Smooth muscle cell (in vitro differentiated cells): ENCODE measurements around the gene VWA1. TPM values are rescaled to one million over a fixed set of nuclear protein-coding genes. Genes with fewer than 3 reads are reported as not detected.
"Not testable (repeated sequence)": the region's sequence is repeated elsewhere in the genome, so short reads cannot be mapped to it uniquely, and the experiment has no call there.

Experiments
- DNase-seq: peaks from one replicate; lab custom pipeline; 2025; ENCODE audit not compliant: unreplicated experiment; lab: John Stamatoyannopoulos, UW
- H2AFZ ChIP-seq: fragments of 200-600 bp; sonication (generic); 2 replicates; pipeline ENCODE4 v1.6.0; 2016; ENCODE audit warnings: antibody characterized with exemption, low read depth, mild to moderate bottlenecking
- H3F3A ChIP-seq: fragments of 200-600 bp; sonication (generic); 2 replicates; pipeline ENCODE4 v1.6.0; 2017; ENCODE audit warnings: antibody characterized with exemption, low read depth
- H3K27ac ChIP-seq: fragments of 200-600 bp; sonication (generic); 2 replicates; pipeline ENCODE4 v1.5.1; 2016; ENCODE audit warnings: low read depth, mild to moderate bottlenecking
- H3K27me3 ChIP-seq: fragments of 200-600 bp; sonication (generic); 2 replicates; pipeline ENCODE4 v1.6.1; 2016; ENCODE audit warnings: low read depth, mild to moderate bottlenecking
- H3K36me3 ChIP-seq: fragments of 200-600 bp; sonication (generic); 2 replicates; pipeline ENCODE4 v1.5.1; 2016; ENCODE audit warnings: low read depth
- H3K4me1 ChIP-seq: fragments of 200-600 bp; sonication (generic); 2 replicates; pipeline ENCODE4 v1.5.1; 2016; ENCODE audit warnings: low read depth
- H3K4me2 ChIP-seq: fragments of 200-600 bp; sonication (generic); 2 replicates; pipeline ENCODE4 v1.6.0; 2016; ENCODE audit warnings: mild to moderate bottlenecking
- H3K4me3 ChIP-seq: fragments of 200-600 bp; sonication (generic); 2 replicates; pipeline ENCODE4 v1.5.1; 2016; ENCODE audit warnings: mild to moderate bottlenecking
- H3K79me2 ChIP-seq: fragments of 200-600 bp; sonication (generic); 2 replicates; pipeline ENCODE4 v1.6.0; 2016; ENCODE audit warnings: low read depth, mild to moderate bottlenecking
- H3K9ac ChIP-seq: fragments of 200-600 bp; sonication (generic); 2 replicates; pipeline ENCODE4 v1.6.0; 2016; ENCODE audit warnings: low read depth
- H3K9me3 ChIP-seq: fragments of 200-600 bp; sonication (generic); replicated peaks from 2 replicates; pipeline ENCODE4 v1.5.1; 2016; ENCODE audit warnings: low read depth
- H4K20me1 ChIP-seq: fragments of 200-600 bp; sonication (generic); 2 replicates; pipeline ENCODE4 v1.6.0; 2016; ENCODE audit warnings: low read depth
- CTCF ChIP-seq: fragments of 200-600 bp; sonication (generic); IDR thresholded peaks from 2 replicates; pipeline ENCODE4 v1.5.1; 2017; ENCODE audit warnings: borderline replicate concordance, mild to moderate bottlenecking, antibody characterized with exemption; ENCODE audit not compliant: insufficient read depth, poor library complexity, severe bottlenecking
- WGBS: methylation state at CpG from one replicate; pipeline ENCODE4 v1.1.7; 2016; ENCODE audit warnings: low lambda C conversion rate; 5-methylcytosine and 5-hydroxymethylcytosine counted together
- polyA plus RNA-seq: library from polyadenylated mRNA; unstranded; fragments of >200 nt; fragmentation: Nextera tagmentation; extraction: Ambion mirVana; gene quantifications from 2 replicates; pipeline ENCODE4 v1.2.1, GENCODE V29; 2016
- total RNA-seq: library from RNA; depleted of rRNA; stranded (reverse); fragments of >200 nt; gene quantifications from 2 replicates; pipeline ENCODE4 v1.2.3, GENCODE V29; 2014

VWA1 gene
- total and polyA plus RNA-seq, 2 experiments from 2014 or later = 29.5 to 79.2 TPM

- WGBS = 95% methylated on average over 7 of the region's 7 CpGs
- no peak overlapping the region for H2AFZ ChIP-seq
- no peaks in the 10 kb centered on the region for H3F3A ChIP-seq
- no peak overlapping the region for H3K4me2 ChIP-seq
- H3K9me3 ChIP-seq = no peaks in the 10 kb centered on the region
- H3K27ac ChIP-seq = no peak overlapping the region
- TF ChIP-seq CTCF = no peak
- no peaks in the 10 kb centered on the region for H3K79me2 ChIP-seq
- no peak overlapping the region for H3K4me3 ChIP-seq
- H3K4me1 ChIP-seq = no peaks in the 10 kb centered on the region
- H4K20me1 ChIP-seq = no peaks in the 10 kb centered on the region
- no peaks in the 10 kb centered on the region for H3K36me3 ChIP-seq
- no peak for DNase-seq
- H3K9ac ChIP-seq = no peak overlapping the region
- no peaks in the 10 kb centered on the region for H3K27me3 ChIP-seq
Measured at GRCh38 chr1:1463312-1463711, 27.8 kb downstream of the VWA1 start.

- H3K9ac ChIP-seq, H3K4me2 ChIP-seq, H4K20me1 ChIP-seq, H2AFZ ChIP-seq, H3F3A ChIP-seq, H3K36me3 ChIP-seq, DNase-seq, H3K9me3 ChIP-seq, H3K4me3 ChIP-seq, H3K27ac ChIP-seq, H3K27me3 ChIP-seq, H3K4me1 ChIP-seq: not testable (repeated sequence)
- 94% methylated on average over 22 of the region's 44 CpGs for WGBS
- peaks cover 10% of the 10 kb centered on the region for H3K79me2 ChIP-seq
Measured at GRCh38 chr1:1468196-1468985, 32.9 kb downstream of the VWA1 start.

GRCh38 chr1:1470626-1471388 lies 35.3 kb downstream of the VWA1 start:
- Histone ChIP-seq H3K27me3 (no peaks in the 10 kb centered on the region), H3F3A (no peaks in the 10 kb centered on the region), H3K4me3 (peak overlapping the region; percentile 71), H2AFZ (peak overlapping the region; percentile 95), H3K4me2 (peak overlapping the region; percentile 93), H3K36me3 (no peaks in the 10 kb centered on the region), H3K9me3 (no peaks in the 10 kb centered on the region), H3K4me1 (peaks cover 5% of the 10 kb centered on the region), H3K27ac (peak overlapping the region; percentile 61), H3K9ac (peak overlapping the region; percentile 69), H4K20me1 (peaks cover 16% of the 10 kb centered on the region), H3K79me2 (peaks cover 30% of the 10 kb centered on the region)
- TF ChIP-seq CTCF = no peak
- WGBS = 18% methylated on average over 15 of the region's 16 CpGs
- no peak for DNase-seq

- Histone ChIP-seq H4K20me1 (peaks cover 17% of the 10 kb centered on the region), H3K36me3 (no peaks in the 10 kb centered on the region), H3K9me3 (no peaks in the 10 kb centered on the region), H3K27ac (peak within 1 kb of the TSS; percentile 61), H3K4me2 (peak within 1 kb of the TSS; percentile 93), H3K4me1 (peaks cover 5% of the 10 kb centered on the region), H3K9ac (peak within 1 kb of the TSS; percentile 69), H3F3A (no peaks in the 10 kb centered on the region), H3K79me2 (peaks cover 33% of the 10 kb centered on the region), H3K27me3 (no peaks in the 10 kb centered on the region), H3K4me3 (peak within 1 kb of the TSS; percentile 71), H2AFZ (peak within 1 kb of the TSS; percentile 95)
- peak; percentile 69 for DNase-seq
- TF ChIP-seq CTCF = no peak
- WGBS = 1% methylated on average over 62 of the region's 87 CpGs
Measured at GRCh38 chr1:1471389-1472052, 36.0 kb downstream of the VWA1 start, which contains the start of gene ATAD3B. ATAD3B (plus strand) TSS chr1:1471765; CDS start chr1:1471885, 120 bp downstream.

- H3K79me2 ChIP-seq = peaks cover 41% of the 10 kb centered on the region
- peak overlapping the region; percentile 71 for H3K4me3 ChIP-seq
- H3K36me3 ChIP-seq, H3F3A ChIP-seq, DNase-seq, H3K4me1 ChIP-seq, H3K9me3 ChIP-seq, H2AFZ ChIP-seq, H3K27me3 ChIP-seq: not testable (repeated sequence)
- peaks cover 25% of the 10 kb centered on the region for H4K20me1 ChIP-seq
- peak overlapping the region; percentile 93 for H3K4me2 ChIP-seq
- 10% methylated on average over 33 of the region's 65 CpGs for WGBS
- H3K9ac ChIP-seq = peak overlapping the region; percentile 66
- peak overlapping the region; percentile 61 for H3K27ac ChIP-seq
Measured at GRCh38 chr1:1472053-1472876, 36.8 kb downstream of the VWA1 start.
